ELF-1 (cell line): Measurements from ENCODE around the gene PCDH17.

Experiments
- DNase-seq: peaks from one replicate; pipeline ENCODE4 v3.0.0-alpha.2; 2016; ENCODE audit warnings: low read depth, low spot score

Gene PCDH17, protein sequence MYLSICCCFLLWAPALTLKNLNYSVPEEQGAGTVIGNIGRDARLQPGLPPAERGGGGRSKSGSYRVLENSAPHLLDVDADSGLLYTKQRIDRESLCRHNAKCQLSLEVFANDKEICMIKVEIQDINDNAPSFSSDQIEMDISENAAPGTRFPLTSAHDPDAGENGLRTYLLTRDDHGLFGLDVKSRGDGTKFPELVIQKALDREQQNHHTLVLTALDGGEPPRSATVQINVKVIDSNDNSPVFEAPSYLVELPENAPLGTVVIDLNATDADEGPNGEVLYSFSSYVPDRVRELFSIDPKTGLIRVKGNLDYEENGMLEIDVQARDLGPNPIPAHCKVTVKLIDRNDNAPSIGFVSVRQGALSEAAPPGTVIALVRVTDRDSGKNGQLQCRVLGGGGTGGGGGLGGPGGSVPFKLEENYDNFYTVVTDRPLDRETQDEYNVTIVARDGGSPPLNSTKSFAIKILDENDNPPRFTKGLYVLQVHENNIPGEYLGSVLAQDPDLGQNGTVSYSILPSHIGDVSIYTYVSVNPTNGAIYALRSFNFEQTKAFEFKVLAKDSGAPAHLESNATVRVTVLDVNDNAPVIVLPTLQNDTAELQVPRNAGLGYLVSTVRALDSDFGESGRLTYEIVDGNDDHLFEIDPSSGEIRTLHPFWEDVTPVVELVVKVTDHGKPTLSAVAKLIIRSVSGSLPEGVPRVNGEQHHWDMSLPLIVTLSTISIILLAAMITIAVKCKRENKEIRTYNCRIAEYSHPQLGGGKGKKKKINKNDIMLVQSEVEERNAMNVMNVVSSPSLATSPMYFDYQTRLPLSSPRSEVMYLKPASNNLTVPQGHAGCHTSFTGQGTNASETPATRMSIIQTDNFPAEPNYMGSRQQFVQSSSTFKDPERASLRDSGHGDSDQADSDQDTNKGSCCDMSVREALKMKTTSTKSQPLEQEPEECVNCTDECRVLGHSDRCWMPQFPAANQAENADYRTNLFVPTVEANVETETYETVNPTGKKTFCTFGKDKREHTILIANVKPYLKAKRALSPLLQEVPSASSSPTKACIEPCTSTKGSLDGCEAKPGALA (N-terminal part only)

DNA sequence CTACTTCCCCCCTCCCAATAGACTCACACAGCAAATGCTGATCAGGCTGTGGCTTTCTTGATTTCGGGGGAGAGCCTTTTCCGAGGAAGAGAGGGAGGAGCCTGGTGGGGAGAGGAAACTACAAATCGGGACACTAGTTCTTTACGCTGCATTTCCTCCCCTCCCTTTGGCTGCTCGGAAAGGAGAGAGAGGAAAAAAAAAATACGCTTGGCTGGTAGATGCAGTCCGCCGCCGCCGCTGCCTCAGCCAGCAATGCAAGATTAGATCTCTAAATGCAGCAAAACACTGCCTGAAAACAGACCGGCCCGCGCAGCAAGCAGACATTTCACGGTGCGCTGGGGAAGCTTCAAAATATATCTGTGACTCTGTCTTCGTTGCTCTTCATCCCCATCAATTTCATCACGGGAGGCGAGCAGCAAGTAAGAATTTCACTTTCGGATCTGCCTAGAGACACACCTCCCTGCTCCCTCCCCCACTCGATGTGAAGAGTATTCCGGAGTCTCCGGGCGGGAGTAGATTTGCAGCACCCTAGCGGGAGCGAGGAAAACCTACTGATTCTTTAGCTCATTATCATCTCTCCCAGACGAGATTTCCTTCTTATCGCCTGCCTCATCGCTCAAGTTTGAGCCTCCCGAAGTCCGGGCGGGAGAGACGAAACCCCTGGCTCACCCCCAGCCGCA lies at the start of gene PCDH17:
PCDH17 (plus strand) TSS at position 149 of the 680 bp plus-strand sequence. CDS start 803 bp downstream, outside the sequence.
- DNase-seq = peak; percentile 59

DNA sequence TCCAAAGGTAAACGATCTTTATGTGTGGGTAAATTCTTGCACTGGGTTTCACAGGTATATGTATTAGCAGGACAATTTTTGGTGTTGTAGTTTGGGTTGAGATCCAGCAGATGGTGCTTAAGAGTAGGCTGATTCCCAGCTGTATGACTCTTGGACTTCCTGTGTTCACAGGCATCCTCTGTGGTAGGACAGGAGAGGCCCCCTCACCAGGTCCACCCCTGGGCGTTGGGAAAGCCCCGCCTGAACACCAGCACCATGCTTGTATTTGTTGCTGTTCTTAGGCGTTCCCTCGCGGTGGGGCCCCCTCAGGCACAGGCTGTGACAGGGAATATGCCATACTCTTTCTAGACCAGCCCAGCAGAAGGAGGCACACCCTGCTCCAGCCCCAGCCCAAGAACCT lies 49.5 kb upstream of the PCDH17 start:
- peak; percentile 58 for DNase-seq

DNA sequence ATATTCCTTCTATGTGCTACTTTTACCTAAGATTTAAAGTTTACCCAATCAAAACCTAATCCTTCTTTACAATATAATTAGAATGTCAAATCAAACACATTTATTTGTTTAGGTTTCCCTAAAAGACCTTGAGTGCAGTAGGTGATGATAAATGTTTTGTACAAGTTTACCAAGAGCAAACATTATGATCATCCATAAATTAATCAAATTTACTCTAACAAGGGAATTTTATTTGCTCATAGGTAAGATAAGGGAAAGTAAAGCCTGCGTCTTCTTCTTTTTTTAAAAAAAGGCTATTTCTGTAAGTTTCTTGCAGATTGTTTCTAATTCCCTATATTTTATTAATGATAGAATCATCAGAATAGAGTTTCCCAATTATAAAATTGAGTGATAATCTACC lies 48.0 kb upstream of the PCDH17 start:
- DNase-seq = no peak

DNA sequence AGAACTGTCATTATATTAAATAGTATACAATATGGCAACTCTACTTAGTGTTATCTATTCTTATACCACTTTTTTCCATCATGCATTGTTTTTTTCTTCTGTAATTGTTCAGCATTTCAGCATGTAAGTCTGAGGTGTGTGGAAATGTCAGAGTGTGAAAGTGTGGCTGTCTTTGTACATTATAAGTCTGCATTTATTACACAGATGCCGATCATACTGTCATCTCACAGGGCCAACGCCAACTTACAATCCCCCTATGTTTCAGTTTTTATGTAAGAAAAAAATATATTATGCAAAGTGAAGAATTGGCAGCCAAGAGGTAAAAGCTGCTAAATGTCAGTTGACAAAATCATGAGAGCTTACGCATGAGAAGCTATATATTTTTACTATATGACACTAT lies 42.9 kb upstream of the PCDH17 start:
- no peak for DNase-seq

DNA sequence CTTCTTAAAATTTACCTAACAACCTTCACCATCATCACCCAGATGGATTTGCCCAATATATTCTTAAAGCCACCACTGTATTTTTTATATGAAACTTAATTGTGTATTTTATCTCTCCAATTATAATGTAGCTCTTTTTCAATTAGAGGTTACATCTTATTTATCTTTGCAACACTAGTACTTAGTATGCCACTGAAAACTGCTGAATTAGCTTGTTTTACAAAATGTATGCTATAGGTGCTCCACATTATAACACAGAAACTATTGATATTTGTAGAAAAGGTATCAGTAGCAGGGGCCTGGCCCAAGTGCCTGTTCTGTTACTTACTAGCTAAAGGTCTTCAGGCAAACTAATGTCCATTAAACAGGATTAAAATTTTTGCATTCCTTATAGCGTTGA lies 35.8 kb upstream of the PCDH17 start:
- DNase-seq = no peak

DNA sequence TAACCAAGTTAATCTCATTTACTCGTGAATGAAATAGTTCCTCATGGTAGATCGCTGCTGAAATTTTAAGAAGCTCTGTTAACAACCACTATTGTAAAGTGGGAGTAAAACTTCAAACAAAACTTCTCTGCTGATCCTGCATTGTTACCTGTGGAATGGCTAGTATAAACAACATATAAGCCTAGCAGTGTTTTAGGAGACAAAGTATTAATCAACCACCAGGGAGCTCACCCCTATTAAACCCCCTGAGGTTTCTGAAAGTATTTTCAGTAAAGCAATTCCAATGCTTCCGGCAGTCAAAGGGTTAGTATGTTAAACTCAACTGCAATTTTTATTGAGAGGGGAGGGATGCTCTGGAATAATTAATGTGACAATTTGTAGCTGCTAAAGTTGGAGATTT lies 30.0 kb upstream of the PCDH17 start:
- no peak for DNase-seq

DNA sequence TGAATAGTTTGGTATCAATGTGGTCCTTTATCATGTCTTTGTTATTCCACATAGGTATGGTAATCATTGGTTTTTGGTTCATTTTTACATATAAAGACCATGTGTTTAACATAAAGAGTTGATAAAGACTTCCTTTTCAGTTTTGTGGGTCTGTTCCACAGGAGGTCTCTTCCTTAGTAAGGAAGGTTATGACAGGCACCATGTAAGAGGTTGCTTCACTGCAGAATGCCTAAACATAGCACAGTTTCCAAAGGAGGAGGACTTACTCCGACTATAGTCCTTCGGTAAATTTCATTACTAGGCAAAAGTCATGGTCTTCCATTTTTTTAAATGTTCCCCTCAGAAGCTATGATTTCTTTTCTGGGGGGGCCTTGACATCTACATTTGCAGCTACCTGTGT lies 27.1 kb upstream of the PCDH17 start:
- no peak for DNase-seq

DNA sequence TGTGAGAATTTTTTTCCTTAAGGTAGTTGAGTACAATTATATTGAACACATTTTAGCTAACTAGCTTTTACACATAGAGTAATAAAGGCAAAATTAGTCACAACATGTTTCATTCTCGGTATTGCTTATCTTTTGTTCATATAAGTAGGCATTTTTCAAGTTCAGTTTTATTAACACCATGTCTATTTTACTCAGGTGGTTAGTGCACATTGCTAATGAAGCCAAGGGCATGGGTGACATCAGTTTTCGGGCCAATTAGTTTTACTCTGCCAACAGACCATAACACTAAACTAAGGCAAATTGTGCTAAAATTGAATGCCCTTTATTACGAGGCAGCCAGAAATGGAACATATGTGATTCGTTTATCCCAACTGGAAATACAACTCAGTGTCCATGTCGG lies 19.6 kb upstream of the PCDH17 start:
- DNase-seq = no peak

DNA sequence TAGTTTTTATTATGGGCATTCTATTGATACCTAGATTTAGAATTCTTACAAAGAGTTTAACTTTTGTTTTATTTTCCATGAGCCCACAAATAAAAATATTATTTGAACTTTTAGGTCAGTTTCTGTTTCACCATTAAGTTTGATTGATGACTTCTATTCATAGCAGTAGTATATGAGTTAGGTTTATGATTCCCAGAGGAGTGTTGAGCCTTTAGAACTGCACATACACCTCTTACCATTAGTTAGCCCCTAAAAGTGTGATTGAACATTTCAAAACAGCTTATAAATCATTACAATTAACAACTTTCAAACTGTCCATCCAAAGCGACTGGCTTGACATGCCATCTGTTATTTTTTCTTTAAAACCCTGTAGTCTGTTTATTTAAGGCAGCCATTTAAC lies 19.0 kb upstream of the PCDH17 start:
- DNase-seq = no peak

DNA sequence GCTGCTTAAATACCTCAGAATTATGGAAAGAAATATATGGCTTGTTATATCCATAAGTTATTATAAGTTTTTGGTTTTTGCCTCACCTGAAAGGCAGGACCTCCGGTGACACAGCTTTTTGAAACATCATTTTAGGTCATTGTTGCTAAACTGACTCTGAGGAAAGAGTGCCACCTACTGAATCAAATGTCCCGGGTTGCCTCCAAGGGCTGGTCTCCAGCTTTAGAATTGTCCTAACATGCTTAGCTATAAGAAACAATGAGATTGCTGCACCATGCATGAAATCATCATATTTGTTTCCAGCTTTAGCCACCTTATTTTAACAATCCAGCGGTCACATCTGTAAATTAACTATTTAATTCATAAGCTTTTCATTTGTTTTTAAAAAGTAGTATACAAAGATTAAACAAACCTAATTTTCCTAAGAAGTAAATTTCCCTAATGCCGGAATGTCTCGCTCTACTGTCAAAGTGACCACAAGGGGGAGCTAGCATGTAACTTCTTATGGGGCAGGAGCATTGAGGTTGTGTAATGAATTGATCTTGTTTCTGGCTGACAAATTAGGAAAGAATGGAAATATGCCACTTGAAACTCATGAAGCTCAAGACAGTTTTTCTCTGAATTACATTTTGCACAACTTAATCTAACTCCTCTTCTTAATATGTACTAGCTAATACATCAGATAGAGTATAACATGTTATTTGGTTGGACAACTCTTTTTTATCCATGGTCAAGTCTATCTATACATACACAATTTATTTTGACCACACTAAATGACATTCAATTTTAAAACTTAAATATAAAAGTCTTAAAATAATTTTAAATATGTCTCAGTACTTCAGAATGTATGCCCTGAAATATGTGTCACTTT lies 6.7 kb upstream of the PCDH17 start:
- DNase-seq = peak; percentile 58

DNA sequence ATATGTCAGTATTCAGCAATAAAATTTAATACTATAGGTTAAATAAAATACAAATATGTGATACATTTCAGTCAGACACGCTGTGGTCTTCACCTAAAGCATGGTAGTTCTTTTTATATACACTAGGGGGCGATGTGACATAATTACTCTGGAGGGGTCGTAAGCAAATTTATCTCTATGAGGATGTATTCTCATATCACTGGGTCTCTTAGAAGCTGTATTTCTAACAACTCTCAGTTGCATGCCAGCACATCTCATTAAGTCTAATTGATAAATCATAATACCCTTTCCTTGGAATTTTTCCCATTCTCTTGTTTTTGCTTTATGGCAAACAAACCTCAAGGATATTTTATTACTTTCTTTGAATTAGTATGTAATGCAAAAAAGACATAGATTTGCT lies 3.9 kb upstream of the PCDH17 start:
- no peak for DNase-seq

DNA sequence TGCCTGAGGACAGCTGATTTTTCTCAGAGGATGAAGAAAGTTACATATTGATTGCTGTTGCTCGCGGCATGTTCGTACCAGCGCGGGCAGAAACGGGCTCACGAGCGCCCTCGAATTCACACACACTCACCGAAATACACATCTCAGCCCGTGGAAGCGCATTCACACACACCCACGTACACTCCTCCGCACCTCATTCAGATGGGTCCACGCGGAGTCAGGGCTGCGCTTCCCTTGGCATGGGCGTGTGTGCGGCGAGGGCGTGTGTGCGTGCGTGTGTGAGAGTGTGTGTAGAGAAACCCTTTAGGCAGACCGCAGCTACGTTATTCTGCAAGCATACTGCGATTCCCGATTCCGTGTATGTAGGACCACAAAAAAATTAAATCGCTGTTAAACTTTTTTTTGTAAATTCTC lies 2.1 kb upstream of the PCDH17 start:
- DNase-seq = no peak

DNA sequence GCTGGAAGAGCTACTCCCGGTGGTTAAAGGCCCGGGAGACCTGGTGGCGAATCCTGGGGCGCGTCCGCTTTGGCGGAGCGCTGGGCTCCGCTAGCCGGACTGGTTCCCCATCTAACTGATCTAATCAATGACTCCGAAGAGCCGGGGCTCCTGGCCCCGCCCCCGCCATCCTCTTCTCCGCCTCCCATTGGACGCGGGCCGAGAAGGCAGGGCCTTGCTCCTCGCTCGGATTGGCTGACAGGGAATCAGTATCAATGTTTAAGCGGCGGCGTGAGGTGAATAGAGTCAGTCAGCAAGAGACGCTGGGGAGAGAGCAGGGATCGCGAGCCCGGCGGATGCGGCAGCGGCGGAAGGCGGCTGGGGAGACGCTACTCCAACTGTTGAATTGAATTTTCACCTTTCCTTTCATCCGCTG lies 1.7 kb upstream of the PCDH17 start:
- peak; percentile 98 for DNase-seq

DNA sequence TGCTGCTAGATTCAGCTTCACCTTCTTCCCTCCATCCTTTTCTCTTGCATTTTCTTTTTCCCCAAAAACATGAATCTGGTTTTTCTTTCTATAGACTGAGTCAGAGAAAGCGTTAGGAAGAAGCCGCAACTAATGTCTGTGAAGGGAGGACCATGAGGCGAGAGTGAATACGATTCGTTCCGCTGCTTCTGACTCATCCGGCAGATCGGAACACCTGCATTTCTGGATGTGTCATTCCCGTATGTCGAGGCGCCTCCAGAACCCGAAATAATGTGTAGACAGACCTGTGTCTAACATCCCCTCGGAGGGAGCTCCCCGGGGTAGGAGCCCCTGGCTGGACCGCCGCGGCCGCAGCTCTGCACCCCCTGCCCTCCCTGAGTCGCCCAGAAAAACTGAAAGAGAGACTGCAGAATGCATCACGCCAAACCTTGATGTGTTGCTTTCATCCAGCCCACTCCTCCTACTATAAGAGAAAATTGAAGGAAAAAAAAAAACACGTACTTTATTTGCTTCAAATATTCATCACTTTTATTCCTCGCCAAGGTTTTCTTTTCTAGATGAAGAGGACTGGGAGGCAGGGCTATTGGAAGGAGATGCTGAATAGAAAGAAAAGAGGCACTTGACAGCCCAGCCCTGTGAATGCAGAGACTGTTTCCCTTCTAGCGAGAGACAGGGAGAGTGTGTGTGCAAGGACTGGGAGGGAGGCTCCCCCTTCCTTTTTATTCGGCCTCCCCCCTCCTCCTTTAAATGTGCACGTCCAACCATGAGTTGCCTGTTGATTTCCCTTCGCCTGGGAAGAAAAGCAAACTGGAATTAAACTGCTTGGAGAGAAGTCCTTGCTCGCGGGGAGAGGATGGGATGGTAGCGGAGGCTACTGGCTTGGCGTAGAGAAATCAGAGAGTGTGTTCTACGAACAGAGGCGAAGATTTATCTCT lies 616 bp upstream of the PCDH17 start:
- peak; percentile 26 for DNase-seq

DNA sequence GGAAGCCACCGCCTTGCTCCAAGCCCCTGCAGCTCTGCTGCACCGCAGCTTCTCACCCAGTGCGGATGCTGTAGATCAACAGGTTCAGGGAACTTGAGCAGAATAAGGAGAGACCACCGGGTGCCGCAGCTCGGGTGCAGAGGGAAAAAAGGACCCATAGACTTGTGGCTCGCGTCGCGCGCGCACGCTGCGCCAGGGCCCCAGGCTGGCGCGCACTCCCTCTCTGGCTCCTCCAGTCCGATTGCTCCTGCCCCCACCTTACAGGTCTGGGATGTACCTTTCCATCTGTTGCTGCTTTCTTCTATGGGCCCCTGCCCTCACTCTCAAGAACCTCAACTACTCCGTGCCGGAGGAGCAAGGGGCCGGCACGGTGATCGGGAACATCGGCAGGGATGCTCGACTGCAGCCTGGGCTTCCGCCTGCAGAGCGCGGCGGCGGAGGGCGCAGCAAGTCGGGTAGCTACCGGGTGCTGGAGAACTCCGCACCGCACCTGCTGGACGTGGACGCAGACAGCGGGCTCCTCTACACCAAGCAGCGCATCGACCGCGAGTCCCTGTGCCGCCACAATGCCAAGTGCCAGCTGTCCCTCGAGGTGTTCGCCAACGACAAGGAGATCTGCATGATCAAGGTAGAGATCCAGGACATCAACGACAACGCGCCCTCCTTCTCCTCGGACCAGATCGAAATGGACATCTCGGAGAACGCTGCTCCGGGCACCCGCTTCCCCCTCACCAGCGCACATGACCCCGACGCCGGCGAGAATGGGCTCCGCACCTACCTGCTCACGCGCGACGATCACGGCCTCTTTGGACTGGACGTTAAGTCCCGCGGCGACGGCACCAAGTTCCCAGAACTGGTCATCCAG lies 964 bp downstream of the PCDH17 start:
- peak; percentile 50 for DNase-seq

DNA sequence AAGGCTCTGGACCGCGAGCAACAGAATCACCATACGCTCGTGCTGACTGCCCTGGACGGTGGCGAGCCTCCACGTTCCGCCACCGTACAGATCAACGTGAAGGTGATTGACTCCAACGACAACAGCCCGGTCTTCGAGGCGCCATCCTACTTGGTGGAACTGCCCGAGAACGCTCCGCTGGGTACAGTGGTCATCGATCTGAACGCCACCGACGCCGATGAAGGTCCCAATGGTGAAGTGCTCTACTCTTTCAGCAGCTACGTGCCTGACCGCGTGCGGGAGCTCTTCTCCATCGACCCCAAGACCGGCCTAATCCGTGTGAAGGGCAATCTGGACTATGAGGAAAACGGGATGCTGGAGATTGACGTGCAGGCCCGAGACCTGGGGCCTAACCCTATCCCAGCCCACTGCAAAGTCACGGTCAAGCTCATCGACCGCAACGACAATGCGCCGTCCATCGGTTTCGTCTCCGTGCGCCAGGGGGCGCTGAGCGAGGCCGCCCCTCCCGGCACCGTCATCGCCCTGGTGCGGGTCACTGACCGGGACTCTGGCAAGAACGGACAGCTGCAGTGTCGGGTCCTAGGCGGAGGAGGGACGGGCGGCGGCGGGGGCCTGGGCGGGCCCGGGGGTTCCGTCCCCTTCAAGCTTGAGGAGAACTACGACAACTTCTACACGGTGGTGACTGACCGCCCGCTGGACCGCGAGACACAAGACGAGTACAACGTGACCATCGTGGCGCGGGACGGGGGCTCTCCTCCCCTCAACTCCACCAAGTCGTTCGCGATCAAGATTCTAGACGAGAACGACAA lies 1.8 kb downstream of the PCDH17 start:
- peak; percentile 70 for DNase-seq

DNA sequence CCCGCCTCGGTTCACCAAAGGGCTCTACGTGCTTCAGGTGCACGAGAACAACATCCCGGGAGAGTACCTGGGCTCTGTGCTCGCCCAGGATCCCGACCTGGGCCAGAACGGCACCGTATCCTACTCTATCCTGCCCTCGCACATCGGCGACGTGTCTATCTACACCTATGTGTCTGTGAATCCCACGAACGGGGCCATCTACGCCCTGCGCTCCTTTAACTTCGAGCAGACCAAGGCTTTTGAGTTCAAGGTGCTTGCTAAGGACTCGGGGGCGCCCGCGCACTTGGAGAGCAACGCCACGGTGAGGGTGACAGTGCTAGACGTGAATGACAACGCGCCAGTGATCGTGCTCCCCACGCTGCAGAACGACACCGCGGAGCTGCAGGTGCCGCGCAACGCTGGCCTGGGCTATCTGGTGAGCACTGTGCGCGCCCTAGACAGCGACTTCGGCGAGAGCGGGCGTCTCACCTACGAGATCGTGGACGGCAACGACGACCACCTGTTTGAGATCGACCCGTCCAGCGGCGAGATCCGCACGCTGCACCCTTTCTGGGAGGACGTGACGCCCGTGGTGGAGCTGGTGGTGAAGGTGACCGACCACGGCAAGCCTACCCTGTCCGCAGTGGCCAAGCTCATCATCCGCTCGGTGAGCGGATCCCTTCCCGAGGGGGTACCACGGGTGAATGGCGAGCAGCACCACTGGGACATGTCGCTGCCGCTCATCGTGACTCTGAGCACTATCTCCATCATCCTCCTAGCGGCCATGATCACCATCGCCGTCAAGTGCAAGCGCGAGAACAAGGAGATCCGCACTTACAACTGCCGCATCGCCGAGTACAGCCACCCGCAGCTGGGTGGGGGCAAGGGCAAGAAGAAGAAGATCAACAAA lies 2.6 kb downstream of the PCDH17 start:
- peak; percentile 27 for DNase-seq
